Retinal pigment epithelial cell (primary cell): Measurements from ENCODE around the gene CNKSR3.

ENCODE experiments used
- DNase-seq: peaks from one replicate; pipeline ENCODE4 v3.0.0-alpha.2; 2010; ENCODE audit warnings: low read depth
- H3K4me3 ChIP-seq: 2 replicates; pipeline ENCODE4 v1.5.1; 2011; ENCODE audit warnings: mild to moderate bottlenecking, low read length, control low read depth, moderate library complexity
- CTCF ChIP-seq: conservative IDR thresholded peaks from 2 replicates; pipeline ENCODE4 v1.5.1; 2011; ENCODE audit warnings: low read depth, low read length, control low read depth, inconsistent platforms

CNKSR3 gene

GRCh38 chr6:154536999-154537398 lies 26.5 kb upstream of the CNKSR3 start:
- TF ChIP-seq CTCF = no peak
- DNase-seq = no peak
- no peak overlapping the region for H3K4me3 ChIP-seq

GRCh38 chr6:154536255-154536654 lies 25.8 kb upstream of the CNKSR3 start:
- TF ChIP-seq CTCF = no peak
- no peak overlapping the region for H3K4me3 ChIP-seq
- no peak for DNase-seq

- no peak for TF ChIP-seq CTCF
- no peak for DNase-seq
- H3K4me3 ChIP-seq = no peak overlapping the region
These were observed 25.4 kb upstream of the CNKSR3 start for GRCh38 chr6:154535851-154536250.

GRCh38 chr6:154535147-154535546 lies 24.7 kb upstream of the CNKSR3 start:
- DNase-seq = no peak
- no peak for TF ChIP-seq CTCF
- no peak overlapping the region for H3K4me3 ChIP-seq

- H3K4me3 ChIP-seq = no peak overlapping the region
- no peak for DNase-seq
- TF ChIP-seq CTCF = no peak
These were observed 24.0 kb upstream of the CNKSR3 start for GRCh38 chr6:154534531-154534930.

- DNase-seq = no peak
- H3K4me3 ChIP-seq = no peak overlapping the region
- TF ChIP-seq CTCF = no peak
These were observed 21.9 kb upstream of the CNKSR3 start for GRCh38 chr6:154532426-154532825.

GRCh38 chr6:154529957-154530356 lies 19.5 kb upstream of the CNKSR3 start:
- no peak for DNase-seq
- TF ChIP-seq CTCF = no peak
- H3K4me3 ChIP-seq = no peak overlapping the region
